ENCODE measurements around the gene NINJ1.

NINJ1 gene

DNA sequence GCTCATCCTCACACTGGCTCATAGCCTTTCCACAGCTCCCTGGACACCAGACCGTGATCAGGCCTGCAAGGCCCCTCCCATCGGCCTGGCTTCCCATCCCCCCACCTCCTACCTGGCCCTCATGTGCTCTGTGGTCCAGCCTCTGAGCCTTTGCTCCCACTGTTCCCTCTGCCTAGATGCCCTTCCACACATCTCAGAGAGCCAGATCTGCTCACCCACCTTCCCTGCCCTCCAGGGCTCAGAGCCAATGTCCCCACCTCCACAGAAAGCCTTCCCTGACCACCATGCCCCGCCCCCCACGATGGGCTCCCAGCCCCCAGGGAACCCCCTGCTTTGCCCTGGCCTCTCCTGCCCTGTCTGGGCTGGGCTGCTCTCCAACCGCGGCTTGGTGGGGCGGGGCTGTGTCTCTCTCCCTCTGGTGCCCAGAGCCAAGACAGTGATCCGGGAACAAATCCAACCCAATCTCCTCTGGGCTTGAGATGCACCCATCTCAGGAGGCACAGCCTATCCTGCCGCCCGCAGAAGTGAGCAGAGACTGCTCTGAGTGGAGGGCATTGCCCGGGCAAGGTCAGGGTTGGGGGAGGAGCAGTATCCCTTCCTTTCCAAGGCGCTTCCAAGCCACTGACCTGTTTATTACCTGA lies 1.6 kb downstream of the NINJ1 start:
- Histone ChIP-seq H3K27ac (ENCODE audit: low read length) (no peak overlapping the region), H3K36me3 (ENCODE audit: control insufficient read depth, insufficient read depth, low read length) (no peaks in the 10 kb centered on the region), H3K27me3 (ENCODE audit: control insufficient read depth, insufficient read depth, low read length) (no peaks in the 10 kb centered on the region), H3K4me3 (ENCODE audit: low read length) (no peak overlapping the region), H3K9me3 (ENCODE audit: control insufficient read depth, insufficient read depth, low read length) (no peaks in the 10 kb centered on the region), H3K4me1 (ENCODE audit: control insufficient read depth, insufficient read depth, low read length) (peaks cover 8% of the 10 kb centered on the region)
- DNase-seq (ENCODE audit: low read depth, low spot score) = no peak
- no CpG with 5 or more reads among the region's 12 CpGs for WGBS (ENCODE audit: insufficient coverage, insufficient read length)

DNA sequence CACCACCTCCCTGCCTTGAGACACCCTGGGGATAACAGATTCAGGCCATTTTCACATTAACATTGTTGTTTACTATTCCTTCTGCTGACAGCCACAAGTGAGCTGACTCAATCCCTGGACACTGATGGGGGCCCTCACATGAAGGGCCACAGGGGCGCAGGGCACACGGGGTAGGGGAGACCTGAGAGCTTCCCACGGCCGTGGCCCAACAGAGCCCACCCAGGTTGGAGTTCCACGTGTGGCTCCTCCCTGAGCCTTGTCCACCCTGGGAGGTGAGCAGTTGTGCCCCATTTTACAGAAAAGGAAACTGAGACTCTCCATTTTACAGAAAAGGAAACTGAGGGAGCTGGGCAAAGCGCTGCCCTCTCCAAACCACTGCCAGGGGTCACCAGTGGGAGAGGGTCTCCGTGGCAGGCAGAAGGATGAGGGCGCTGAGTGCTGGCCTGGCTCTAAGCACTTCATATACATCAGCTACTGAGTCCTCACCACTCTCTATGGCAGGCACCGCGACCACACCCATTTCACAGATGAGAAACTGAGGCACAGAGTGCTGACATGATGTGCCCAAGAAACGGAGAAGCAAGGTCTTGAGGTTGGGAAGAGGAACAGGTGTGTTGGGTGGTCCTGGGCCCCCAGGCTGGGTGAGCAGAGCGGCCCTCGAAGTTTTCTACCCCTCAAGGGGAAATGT lies 2.3 kb downstream of the NINJ1 start:
- Histone ChIP-seq H3K4me1 (ENCODE audit: control insufficient read depth, insufficient read depth, low read length) (peaks cover 10% of the 10 kb centered on the region), H3K9me3 (ENCODE audit: control insufficient read depth, insufficient read depth, low read length) (no peaks in the 10 kb centered on the region), H3K27ac (ENCODE audit: low read length) (no peak overlapping the region), H3K36me3 (ENCODE audit: control insufficient read depth, insufficient read depth, low read length) (no peaks in the 10 kb centered on the region), H3K4me3 (ENCODE audit: low read length) (no peak overlapping the region), H3K27me3 (ENCODE audit: control insufficient read depth, insufficient read depth, low read length) (no peaks in the 10 kb centered on the region)
- no CpG with 5 or more reads among the region's 13 CpGs for WGBS (ENCODE audit: insufficient coverage, insufficient read length)
- DNase-seq (ENCODE audit: low read depth, low spot score) = no peak

DNA sequence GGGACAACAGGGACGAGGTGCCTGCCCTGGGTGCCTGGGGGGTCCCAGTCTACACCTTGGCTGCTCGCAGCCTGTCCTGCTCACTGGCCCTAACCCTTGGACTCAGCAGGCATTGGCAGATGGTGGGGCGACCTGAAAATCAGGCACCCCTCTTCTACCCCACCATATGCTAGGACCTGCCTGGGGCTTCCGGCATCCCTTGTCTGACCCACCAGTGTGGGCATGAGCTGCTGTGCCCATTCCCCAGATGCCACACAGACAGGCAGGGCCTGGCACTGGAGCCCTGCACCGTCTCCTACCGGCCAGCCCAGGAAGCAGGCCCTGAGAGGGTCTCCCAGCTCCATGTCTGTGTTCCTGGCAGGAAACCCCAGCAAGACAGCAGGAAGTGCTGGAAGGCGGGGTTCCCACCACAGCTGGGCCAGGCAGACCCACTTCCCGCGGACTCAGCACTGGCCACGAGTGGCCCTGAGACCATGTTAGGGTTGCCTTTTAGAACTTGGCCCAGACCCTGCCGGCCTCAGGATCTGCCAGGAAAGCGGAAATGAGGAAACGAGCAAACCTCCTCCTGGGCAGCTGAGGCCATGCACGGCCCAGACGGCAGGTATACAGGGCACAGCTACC lies 3.1 kb downstream of the NINJ1 start:
- WGBS (ENCODE audit: insufficient coverage, insufficient read length) = no CpG with 5 or more reads among the region's 15 CpGs
- no peaks in the 10 kb centered on the region; the same call in 1 of the 2 replicates for H3K36me3 ChIP-seq (ENCODE audit: control insufficient read depth, insufficient read depth, low read length)
- DNase-seq (ENCODE audit: low read depth, low spot score) = no peak
- H3K4me3 ChIP-seq (ENCODE audit: low read length) = no peak overlapping the region
- H3K27ac ChIP-seq (ENCODE audit: low read length) = no peak overlapping the region
- H3K27me3 ChIP-seq (ENCODE audit: control insufficient read depth, insufficient read depth, low read length) = no peaks in the 10 kb centered on the region
- H3K4me1 ChIP-seq (ENCODE audit: control insufficient read depth, insufficient read depth, low read length) = peaks cover 12% of the 10 kb centered on the region
- no peaks in the 10 kb centered on the region for H3K9me3 ChIP-seq (ENCODE audit: control insufficient read depth, insufficient read depth, low read length)

DNA sequence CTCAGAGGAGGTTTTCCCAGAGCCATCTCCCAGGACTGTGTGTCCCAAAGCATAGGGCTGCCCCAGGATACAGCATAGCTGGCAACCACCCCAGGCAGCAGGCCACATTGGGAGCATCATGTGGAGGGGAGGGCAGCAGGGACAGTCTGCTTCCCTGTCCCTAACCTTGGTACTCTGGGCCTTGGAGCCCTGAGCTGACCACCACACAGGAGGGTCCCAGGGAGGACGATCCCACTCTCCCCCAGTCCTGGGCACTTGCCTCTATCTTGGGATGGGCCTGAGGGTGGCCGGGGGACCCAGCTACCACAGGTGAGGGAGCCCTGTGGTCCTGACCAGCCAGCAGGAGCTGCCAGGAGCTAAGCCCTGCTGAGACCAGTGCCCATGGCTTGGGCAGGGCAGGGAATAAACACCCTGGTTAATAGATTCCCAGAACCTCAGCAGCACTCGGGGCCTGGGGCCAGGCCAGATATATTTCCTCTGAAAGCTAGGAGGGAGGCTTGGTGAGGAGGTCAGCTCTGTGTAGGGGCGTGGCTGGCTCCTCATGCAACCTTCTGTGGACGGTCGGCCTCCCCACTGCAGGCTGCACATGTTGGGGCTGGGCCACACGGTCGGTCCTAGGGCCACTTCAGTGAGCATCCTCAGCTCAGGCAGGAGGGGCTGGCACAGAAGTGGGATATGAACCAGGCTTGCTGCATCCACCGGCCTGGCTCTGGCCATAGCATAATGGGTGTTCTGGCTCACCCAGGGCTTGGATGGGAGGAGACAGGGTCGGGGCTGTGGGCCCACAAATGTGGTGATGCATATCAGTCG lies 4.2 kb downstream of the NINJ1 start:
- H3K27me3 ChIP-seq (ENCODE audit: control insufficient read depth, insufficient read depth, low read length) = no peaks in the 10 kb centered on the region
- no peak overlapping the region for H3K4me3 ChIP-seq (ENCODE audit: low read length)
- H3K9me3 ChIP-seq (ENCODE audit: control insufficient read depth, insufficient read depth, low read length) = no peaks in the 10 kb centered on the region
- H3K4me1 ChIP-seq (ENCODE audit: control insufficient read depth, insufficient read depth, low read length) = peaks cover 12% of the 10 kb centered on the region
- no peaks in the 10 kb centered on the region; the same call in 1 of the 2 replicates for H3K36me3 ChIP-seq (ENCODE audit: control insufficient read depth, insufficient read depth, low read length)
- no peak overlapping the region for H3K27ac ChIP-seq (ENCODE audit: low read length)
- no CpG with 5 or more reads among the region's 11 CpGs for WGBS (ENCODE audit: insufficient coverage, insufficient read length)
- no peak for DNase-seq (ENCODE audit: low read depth, low spot score)

DNA sequence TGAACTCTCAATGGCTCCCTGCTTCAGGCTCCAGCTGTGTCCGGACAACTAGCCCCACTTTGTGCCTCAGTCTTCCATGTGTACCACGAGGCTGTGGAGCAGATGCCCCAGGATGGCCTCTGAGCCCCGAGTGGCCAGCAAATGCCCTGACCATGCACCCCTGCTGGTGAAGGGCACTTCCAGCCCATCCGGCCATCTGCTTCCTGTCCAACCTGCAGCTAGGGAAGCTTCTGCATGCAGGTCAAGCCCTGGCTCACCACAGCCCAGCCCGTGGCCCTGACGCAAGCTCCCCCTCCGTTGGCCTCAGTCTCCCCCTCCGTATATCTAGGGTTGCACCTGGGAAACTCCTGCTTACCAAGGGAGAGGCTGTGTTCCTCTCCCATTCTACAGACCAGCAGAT lies 4.8 kb downstream of the NINJ1 start:
- Histone ChIP-seq H3K27me3 (ENCODE audit: control insufficient read depth, insufficient read depth, low read length) (no peaks in the 10 kb centered on the region), H3K9me3 (ENCODE audit: control insufficient read depth, insufficient read depth, low read length) (no peaks in the 10 kb centered on the region), H3K4me1 (ENCODE audit: control insufficient read depth, insufficient read depth, low read length) (peaks cover 12% of the 10 kb centered on the region), H3K36me3 (ENCODE audit: control insufficient read depth, insufficient read depth, low read length) (no peaks in the 10 kb centered on the region; the same call in 1 of the 2 replicates), H3K27ac (ENCODE audit: low read length) (no peak overlapping the region), H3K4me3 (ENCODE audit: low read length) (no peak overlapping the region)
- WGBS (ENCODE audit: insufficient coverage, insufficient read length) = no CpG with 5 or more reads among the region's 8 CpGs
- DNase-seq (ENCODE audit: low read depth, low spot score) = no peak

DNA sequence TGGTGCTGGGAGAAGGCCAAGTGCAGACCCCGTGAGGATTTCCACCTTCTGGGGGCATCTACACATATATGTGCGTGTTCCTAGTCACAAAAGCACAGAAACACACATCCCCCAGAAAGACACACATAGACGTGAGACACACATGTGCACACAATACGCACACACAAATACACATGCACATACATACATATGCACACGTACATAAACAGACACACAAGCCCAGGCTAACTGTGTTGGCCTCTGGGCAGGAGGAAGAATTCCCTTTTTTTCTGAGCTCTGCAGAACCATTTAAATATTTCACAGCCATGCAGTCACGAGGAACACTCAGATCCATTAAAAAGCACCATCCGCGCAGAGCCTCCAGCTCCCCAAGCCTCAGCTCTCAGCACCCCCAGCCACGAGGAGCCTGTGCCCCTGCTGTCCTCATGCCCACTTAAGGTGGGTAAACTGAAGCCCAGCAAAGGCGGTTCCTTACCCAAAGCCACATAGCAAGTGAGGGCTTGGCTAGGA lies 5.3 kb downstream of the NINJ1 start:
- H3K4me3 ChIP-seq (ENCODE audit: low read length) = no peak overlapping the region
- no peak for DNase-seq (ENCODE audit: low read depth, low spot score)
- H3K27ac ChIP-seq (ENCODE audit: low read length) = no peak overlapping the region
- H3K27me3 ChIP-seq (ENCODE audit: control insufficient read depth, insufficient read depth, low read length) = no peaks in the 10 kb centered on the region
- peaks cover 12% of the 10 kb centered on the region for H3K4me1 ChIP-seq (ENCODE audit: control insufficient read depth, insufficient read depth, low read length)
- WGBS (ENCODE audit: insufficient coverage, insufficient read length) = no CpG with 5 or more reads among the region's 10 CpGs
- H3K9me3 ChIP-seq (ENCODE audit: control insufficient read depth, insufficient read depth, low read length) = no peaks in the 10 kb centered on the region
- peaks cover 2% of the 10 kb centered on the region; the same call in 1 of the 2 replicates for H3K36me3 ChIP-seq (ENCODE audit: control insufficient read depth, insufficient read depth, low read length)

DNA sequence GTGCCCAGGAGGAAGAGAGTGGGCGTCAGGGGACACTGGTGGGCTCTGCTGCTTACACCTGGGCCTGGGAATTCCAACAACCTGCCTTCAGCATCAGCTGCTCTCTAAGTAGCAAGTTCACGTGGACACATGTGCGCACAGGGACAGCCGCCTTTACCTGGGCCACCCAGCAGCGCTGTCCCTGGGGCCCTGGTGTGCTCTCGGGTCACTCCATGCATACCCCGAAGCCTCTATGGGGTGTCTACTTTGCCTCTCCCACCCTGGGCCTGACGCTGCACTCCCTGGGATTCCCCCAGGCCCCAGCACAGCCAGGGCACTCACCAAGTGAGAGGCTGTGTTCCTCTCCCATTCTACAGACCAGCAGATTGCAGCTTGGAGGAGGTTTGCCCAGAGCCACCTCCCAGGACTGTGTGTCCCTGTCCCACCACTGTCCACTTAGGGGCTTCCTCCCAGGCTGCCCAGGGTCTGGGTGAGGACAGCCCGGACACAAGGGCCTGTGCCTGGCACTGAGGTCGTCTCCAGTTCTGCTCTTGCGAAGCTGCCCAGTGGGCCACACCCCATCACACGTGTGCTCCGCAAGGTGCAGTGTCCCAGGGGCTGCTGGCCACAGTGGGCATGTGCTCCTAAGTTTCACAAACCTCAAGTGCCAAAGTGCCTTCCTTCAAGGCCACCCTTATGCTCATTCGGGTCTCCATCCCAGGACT lies 5.9 kb downstream of the NINJ1 start:
- H3K27me3 ChIP-seq (ENCODE audit: control insufficient read depth, insufficient read depth, low read length) = no peaks in the 10 kb centered on the region
- H3K27ac ChIP-seq (ENCODE audit: low read length) = no peak overlapping the region
- no peaks in the 10 kb centered on the region for H3K9me3 ChIP-seq (ENCODE audit: control insufficient read depth, insufficient read depth, low read length)
- WGBS (ENCODE audit: insufficient coverage, insufficient read length) = no CpG with 5 or more reads among the region's 14 CpGs
- DNase-seq (ENCODE audit: low read depth, low spot score) = no peak
- H3K4me1 ChIP-seq (ENCODE audit: control insufficient read depth, insufficient read depth, low read length) = peaks cover 12% of the 10 kb centered on the region
- no peak overlapping the region for H3K4me3 ChIP-seq (ENCODE audit: low read length)
- peaks cover 5% of the 10 kb centered on the region; the same call in 1 of the 2 replicates for H3K36me3 ChIP-seq (ENCODE audit: control insufficient read depth, insufficient read depth, low read length)

DNA sequence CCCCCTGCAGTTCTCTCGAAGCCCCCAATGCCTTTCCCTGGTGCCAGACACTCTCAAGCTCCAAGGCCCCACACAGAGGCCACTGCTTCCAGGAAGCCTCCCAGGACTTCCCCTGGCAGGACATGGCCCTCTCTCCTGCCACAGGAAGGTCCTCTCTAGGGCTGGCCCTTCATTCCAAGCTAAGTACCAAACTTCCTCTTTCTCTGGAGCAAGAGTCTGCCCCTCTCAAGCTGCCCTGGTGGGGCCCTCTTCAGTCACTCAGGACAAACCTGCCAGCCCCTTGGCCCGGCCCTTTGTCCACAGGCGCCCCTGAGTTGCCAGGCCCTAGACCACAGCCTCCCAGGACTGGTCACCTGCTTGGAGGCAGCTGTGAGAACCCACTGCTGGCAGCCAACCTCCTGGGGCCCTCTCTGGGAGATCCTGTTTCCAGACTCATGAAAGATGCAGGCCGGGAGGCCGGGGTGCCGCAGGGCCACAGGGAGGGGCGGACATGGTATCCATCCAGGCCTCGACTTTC lies 6.6 kb downstream of the NINJ1 start:
- no peak for DNase-seq (ENCODE audit: low read depth, low spot score)
- Histone ChIP-seq H3K27ac (ENCODE audit: low read length) (no peak overlapping the region), H3K4me1 (ENCODE audit: control insufficient read depth, insufficient read depth, low read length) (peaks cover 6% of the 10 kb centered on the region), H3K27me3 (ENCODE audit: control insufficient read depth, insufficient read depth, low read length) (no peaks in the 10 kb centered on the region), H3K36me3 (ENCODE audit: control insufficient read depth, insufficient read depth, low read length) (peaks cover 5% of the 10 kb centered on the region; the same call in 1 of the 2 replicates), H3K9me3 (ENCODE audit: control insufficient read depth, insufficient read depth, low read length) (no peaks in the 10 kb centered on the region), H3K4me3 (ENCODE audit: low read length) (no peak overlapping the region)
- WGBS (ENCODE audit: insufficient coverage, insufficient read length) = no CpG with 5 or more reads among the region's 8 CpGs

DNA sequence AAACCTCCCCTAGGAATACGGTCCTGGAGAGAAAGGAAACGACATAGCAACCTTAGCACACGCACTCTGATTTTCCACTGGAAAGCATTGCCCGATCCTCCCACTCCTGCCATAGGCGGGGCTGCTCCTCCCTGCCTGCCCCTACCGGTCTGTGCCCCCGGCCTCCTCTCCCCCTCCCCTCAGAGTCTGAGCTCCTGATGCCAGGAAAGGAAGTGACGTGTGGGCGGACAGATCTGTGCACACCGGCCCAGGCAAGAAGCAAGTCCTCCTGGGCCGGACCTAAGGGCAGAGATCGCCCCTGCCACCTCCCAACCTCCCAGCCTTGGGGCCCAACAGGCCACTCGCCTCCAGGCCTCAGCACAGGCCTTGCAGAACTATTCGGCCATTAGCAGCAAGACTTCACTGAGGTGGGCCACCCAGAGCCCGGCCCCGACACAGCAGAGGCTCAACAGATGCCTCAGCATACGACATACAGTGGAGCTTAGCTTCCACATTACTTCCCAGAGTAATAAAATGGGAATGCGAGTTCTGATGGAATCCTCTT lies 7.2 kb downstream of the NINJ1 start:
- DNase-seq (ENCODE audit: low read depth, low spot score) = no peak
- Histone ChIP-seq H3K9me3 (ENCODE audit: control insufficient read depth, insufficient read depth, low read length) (no peaks in the 10 kb centered on the region), H3K4me3 (ENCODE audit: low read length) (no peak overlapping the region), H3K4me1 (ENCODE audit: control insufficient read depth, insufficient read depth, low read length) (peaks cover 4% of the 10 kb centered on the region), H3K27me3 (ENCODE audit: control insufficient read depth, insufficient read depth, low read length) (no peaks in the 10 kb centered on the region), H3K27ac (ENCODE audit: low read length) (no peak overlapping the region), H3K36me3 (ENCODE audit: control insufficient read depth, insufficient read depth, low read length) (peaks cover 5% of the 10 kb centered on the region; the same call in 1 of the 2 replicates)
- no CpG with 5 or more reads among the region's 18 CpGs for WGBS (ENCODE audit: insufficient coverage, insufficient read length)

Measured in iPS DF 6.9 (cell line).